Stomach (tissue), 4 donors: ENCODE measurements around the gene LCN2.

Source experiments
- POLR2AphosphoS5 ChIP-seq, 3 donors: sonication (generic); formaldehyde crosslinking; IDR thresholded peaks; one replicate each; pipeline ENCODE4 v1.6.1; 2016; ENCODE audit warnings: antibody characterized with exemption in 3 of 3
- TF ChIP-seq, protein P1 (sequence below), 7 experiments: fragments of 450-650 bp in 4 of 7; fragments of 200-600 bp in 3 of 7; sonication (generic) in 3 of 7; IDR thresholded peaks; one replicate each; pipeline ENCODE4 v1.5.1; 2016 to 2019; ENCODE audit warnings: antibody characterized with exemption in 7 of 7, control low read depth in 2 of 7, mild to moderate bottlenecking in 1 of 7

DNA sequence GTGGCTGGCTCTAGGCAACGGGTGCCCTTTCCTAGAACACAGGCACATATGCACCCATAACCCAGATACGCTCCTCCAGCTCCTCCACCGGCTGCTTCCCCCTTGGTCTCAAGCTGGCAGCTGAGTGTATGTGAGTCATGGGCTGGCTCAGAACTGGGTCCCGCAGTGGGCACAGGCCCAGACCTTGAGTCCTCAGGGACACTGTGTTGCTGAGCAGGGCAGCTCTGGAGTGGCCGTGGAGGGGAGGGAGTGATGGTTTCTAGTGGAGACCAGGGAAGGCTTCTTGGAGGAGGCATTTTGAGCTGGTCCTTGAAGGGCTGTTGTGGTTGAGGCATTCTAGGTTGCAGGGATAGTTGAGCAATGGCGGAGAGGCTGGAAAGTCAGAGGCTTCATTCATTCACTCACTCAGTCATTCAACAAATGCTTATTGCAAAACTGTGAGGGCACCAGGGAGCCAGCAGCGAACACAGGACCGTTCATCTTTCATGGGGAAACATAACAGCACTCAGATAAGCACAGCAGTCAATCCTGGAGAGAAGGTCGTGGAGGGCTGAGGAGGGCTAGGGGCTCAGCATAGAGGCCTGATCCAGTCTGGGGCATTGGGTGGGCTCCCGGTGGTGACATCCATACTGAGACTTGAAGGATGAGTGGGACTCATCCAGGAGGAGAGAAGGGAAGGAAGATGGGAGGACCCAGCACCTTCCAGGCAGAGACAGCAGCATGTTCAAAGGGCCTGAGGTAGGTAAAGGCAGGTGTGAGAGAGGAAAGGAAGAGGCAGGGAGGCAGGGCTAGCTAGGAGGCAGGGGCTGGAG lies 13.2 kb downstream of the LCN2 start:
- TF ChIP-seq POLR2AphosphoS5 (IDR thresholded peaks at IDR 0.05), result no peak
- TF ChIP-seq, protein P1, sequence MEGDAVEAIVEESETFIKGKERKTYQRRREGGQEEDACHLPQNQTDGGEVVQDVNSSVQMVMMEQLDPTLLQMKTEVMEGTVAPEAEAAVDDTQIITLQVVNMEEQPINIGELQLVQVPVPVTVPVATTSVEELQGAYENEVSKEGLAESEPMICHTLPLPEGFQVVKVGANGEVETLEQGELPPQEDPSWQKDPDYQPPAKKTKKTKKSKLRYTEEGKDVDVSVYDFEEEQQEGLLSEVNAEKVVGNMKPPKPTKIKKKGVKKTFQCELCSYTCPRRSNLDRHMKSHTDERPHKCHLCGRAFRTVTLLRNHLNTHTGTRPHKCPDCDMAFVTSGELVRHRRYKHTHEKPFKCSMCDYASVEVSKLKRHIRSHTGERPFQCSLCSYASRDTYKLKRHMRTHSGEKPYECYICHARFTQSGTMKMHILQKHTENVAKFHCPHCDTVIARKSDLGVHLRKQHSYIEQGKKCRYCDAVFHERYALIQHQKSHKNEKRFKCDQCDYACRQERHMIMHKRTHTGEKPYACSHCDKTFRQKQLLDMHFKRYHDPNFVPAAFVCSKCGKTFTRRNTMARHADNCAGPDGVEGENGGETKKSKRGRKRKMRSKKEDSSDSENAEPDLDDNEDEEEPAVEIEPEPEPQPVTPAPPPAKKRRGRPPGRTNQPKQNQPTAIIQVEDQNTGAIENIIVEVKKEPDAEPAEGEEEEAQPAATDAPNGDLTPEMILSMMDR (IDR thresholded peaks at IDR 0.05), result no peak
